Measurements from ENCODE around the gene ASAP3. TPM values are rescaled to one million over a fixed set of nuclear protein-coding genes. Genes with fewer than 3 reads are reported as not detected.
A peak's percentile ranks its signal among the peaks of the same experiment; 100 is the strongest.

ASAP3 gene
- total and polyA plus RNA-seq, 9 donors, result 37.3 to 147 (median 91.0) TPM

- Histone ChIP-seq H3K4me1 (ENCODE audit: insufficient read depth) (peaks cover 2% of the 10 kb centered on the region), H3K27me3 (no peaks in the 10 kb centered on the region), H3K27ac (no peak overlapping the region), H3K9me3 (no peaks in the 10 kb centered on the region), H3K36me3 (no peaks in the 10 kb centered on the region), H3K4me3 (no peak overlapping the region)
- WGBS, 3 donors, result 78 to 83% (median 79%) methylated on average over 3 of the region's 3 CpGs
- TF ChIP-seq EP300 (IDR thresholded peaks at IDR 0.05), result no peak
- TF ChIP-seq POLR2A (IDR thresholded peaks at IDR 0.05), result no peak
- TF ChIP-seq, protein P1, sequence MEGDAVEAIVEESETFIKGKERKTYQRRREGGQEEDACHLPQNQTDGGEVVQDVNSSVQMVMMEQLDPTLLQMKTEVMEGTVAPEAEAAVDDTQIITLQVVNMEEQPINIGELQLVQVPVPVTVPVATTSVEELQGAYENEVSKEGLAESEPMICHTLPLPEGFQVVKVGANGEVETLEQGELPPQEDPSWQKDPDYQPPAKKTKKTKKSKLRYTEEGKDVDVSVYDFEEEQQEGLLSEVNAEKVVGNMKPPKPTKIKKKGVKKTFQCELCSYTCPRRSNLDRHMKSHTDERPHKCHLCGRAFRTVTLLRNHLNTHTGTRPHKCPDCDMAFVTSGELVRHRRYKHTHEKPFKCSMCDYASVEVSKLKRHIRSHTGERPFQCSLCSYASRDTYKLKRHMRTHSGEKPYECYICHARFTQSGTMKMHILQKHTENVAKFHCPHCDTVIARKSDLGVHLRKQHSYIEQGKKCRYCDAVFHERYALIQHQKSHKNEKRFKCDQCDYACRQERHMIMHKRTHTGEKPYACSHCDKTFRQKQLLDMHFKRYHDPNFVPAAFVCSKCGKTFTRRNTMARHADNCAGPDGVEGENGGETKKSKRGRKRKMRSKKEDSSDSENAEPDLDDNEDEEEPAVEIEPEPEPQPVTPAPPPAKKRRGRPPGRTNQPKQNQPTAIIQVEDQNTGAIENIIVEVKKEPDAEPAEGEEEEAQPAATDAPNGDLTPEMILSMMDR (IDR thresholded peaks at IDR 0.05), result no peak
- intact Hi-C loops (cut with DNase I), result loop anchor here in 1 of 4 donors (5.0 kb wide), 1 partner anchor 40 kb away; the partner anchor contains the start of gene ASAP3
- DNase-seq, result peak in 1 of 5 donors; percentile 35
These were observed 41.2 kb downstream of the ASAP3 start for GRCh38 chr1:23442751-23443150.

GRCh38 chr1:23441446-23442148, 42.4 kb downstream of the ASAP3 start:
- TF ChIP-seq EP300 (IDR thresholded peaks at IDR 0.05) (no peak), POLR2A (IDR thresholded peaks at IDR 0.05) (no peak)
- TF ChIP-seq, protein P1 (IDR thresholded peaks at IDR 0.05), result no peak
- 49 to 61% (median 59%) methylated on average over 8 of the region's 8 CpGs for WGBS, 3 donors
- Histone ChIP-seq H3K9me3 (no peaks in the 10 kb centered on the region), H3K4me3 (no peak overlapping the region), H3K27me3 (no peaks in the 10 kb centered on the region), H3K36me3 (no peaks in the 10 kb centered on the region), H3K4me1 (ENCODE audit: insufficient read depth) (peaks cover 2% of the 10 kb centered on the region), H3K27ac (no peak overlapping the region)
- DNase-seq, result peak in 4 of 5 donors; percentile 51 to 73 (median 60)
- intact Hi-C loops (cut with DNase I), result loop anchor here in 1 of 4 donors (5.0 kb wide), 1 partner anchor 41 kb away; the partner anchor contains the start of gene ASAP3

DNA sequence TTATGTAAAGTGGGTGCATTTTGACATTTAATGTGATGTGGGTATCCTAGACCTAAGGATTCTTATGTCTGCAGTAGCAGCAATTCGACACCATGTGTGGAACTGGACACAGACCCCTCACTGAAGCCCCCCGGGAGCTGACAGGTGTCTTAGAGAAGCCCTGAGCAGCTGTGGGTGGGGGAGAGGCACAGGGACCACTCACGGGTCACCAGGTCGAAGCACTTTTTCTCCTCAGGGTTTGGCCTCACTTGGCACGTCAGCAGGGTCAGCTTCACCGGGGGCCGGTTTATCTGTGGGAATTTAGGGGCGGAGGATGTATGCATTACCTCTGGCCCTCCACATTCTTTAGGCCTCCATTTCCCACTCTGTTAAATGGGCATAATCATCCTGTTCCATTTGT, 45.4 kb downstream of the ASAP3 start:
- WGBS, 3 donors, result 76 to 82% (median 79%) methylated on average over 8 of the region's 8 CpGs
- H3K36me3 ChIP-seq, result no peaks in the 10 kb centered on the region

GRCh38 chr1:23437355-23437664, 46.7 kb downstream of the ASAP3 start:
- H3K9me3 ChIP-seq, result no peaks in the 10 kb centered on the region
- 90 to 92% (median 91%) methylated on average over 13 of the region's 13 CpGs for WGBS, 3 donors
- intact Hi-C loops (cut with DNase I), result no loop called here
- H3K27ac ChIP-seq, result no peak overlapping the region
- TF ChIP-seq POLR2A (IDR thresholded peaks at IDR 0.05), result no peak
- no peak for TF ChIP-seq EP300 (IDR thresholded peaks at IDR 0.05)
- TF ChIP-seq, protein P1 (IDR thresholded peaks at IDR 0.05), result no peak
- no peaks in the 10 kb centered on the region for H3K36me3 ChIP-seq
- no peaks in the 10 kb centered on the region for H3K27me3 ChIP-seq
- no peak overlapping the region for H3K4me3 ChIP-seq
- H3K4me1 ChIP-seq (ENCODE audit: insufficient read depth), result no peaks in the 10 kb centered on the region
- peak in 1 of 5 donors; percentile 31 for DNase-seq

More for the DNA sequence above, 45.4 kb downstream of the ASAP3 start:
- TF ChIP-seq, protein P1 (IDR thresholded peaks at IDR 0.05), result no peak
- TF ChIP-seq EP300 (IDR thresholded peaks at IDR 0.05) (no peak), POLR2A (IDR thresholded peaks at IDR 0.05) (no peak)
- H3K27ac ChIP-seq, result no peak overlapping the region
- H3K4me1 ChIP-seq (ENCODE audit: insufficient read depth), result no peaks in the 10 kb centered on the region
- intact Hi-C loops (cut with DNase I), result no loop called here
- no peak overlapping the region for H3K4me3 ChIP-seq
- H3K27me3 ChIP-seq, result no peaks in the 10 kb centered on the region
- DNase-seq, result peak in 1 of 5 donors; percentile 18
- H3K9me3 ChIP-seq, result no peaks in the 10 kb centered on the region
